Fibroblast of upper back skin (primary cell): ENCODE measurements around the gene KLHL35.
"Not testable (repeated sequence)": the region's sequence is repeated elsewhere in the genome, so short reads cannot be mapped to it uniquely, and the experiment has no call there.

ENCODE experiments used
- DNase-seq: peaks from one replicate; pipeline ENCODE4 v3.0.0-alpha.2; 2013

Gene KLHL35

GRCh38 chr11:75422248-75423231, 10.5 kb downstream of the KLHL35 start:
- DNase-seq = no peak

DNA sequence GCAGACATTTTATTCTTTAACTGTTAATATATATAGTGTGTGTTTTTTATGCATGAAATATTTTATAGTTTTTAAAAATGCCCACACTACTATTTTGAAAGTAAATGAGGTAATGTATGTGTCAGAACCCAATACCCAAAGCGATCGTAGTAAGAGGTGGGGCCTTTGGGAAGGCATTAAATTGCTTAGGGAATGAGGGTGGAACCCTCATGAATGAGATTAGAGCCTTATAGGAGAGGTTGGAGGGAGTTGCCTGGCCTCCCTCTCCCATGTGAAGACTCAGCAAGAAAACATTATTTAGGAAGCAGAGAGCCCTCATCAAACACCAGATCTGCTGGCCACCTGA, 11.1 kb downstream of the KLHL35 start:
- DNase-seq = no peak

GRCh38 chr11:75421035-75421602, 11.9 kb downstream of the KLHL35 start:
- DNase-seq = no peak

GRCh38 chr11:75420224-75421034, 12.6 kb downstream of the KLHL35 start:
- no peak for DNase-seq

- no peak for DNase-seq
Measured at GRCh38 chr11:75413864-75414263, 19.1 kb downstream of the KLHL35 start.

DNA sequence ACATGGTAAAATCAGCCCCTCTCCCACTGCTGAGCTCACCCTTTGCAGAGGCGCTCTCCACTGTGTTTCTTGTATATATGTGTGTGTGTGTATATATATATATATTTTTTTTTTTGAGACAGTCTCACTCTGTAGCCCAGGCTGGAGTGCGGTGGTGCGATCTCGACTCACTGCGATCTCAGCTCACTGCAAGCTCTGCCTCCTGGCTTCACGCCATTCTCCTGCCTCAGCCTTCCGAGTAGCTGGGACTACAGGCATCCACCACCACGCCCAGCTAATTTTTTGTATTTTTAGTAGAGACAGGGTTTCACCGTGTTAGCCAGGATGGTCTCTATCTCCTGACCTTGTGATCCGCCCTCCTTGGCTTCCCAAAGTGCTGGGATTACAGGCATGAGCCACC, 19.9 kb downstream of the KLHL35 start:
- not testable (repeated sequence) for DNase-seq

DNA sequence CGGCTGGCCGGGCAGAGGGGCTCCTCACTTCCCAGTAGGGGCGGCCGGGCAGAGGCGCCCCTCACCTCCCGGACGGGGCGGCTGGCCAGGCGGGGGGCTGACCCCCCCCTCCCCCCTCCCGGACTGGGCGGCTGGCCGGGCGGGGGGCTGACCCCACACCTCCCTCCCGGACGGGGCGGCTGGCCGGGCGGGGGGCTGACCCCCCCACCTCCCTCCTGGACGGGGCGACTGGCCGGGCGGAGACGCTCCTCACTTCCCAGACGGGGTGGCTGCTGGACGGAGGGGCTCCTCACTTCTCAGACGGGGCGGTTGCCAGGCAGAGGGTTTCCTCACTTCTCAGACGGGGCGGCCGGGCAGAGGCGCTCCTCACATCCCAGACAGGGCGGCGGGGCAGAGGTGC, 23.0 kb downstream of the KLHL35 start:
- not testable (repeated sequence) for DNase-seq

DNA sequence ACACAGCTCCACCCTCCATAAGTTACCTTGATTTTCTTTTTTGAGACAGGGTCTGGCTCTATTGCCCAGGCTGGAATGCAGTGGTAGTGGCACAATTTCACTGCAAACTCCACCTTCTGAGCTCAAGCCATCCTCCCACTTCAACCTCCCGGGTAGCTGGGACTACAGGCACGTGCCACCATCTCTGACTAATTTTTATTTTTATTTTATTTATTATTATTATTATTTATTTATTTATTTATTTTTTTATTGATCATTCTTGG, 24.1 kb downstream of the KLHL35 start:
- DNase-seq = no peak

- DNase-seq = no peak
Measured at GRCh38 chr11:75406338-75406777, 26.6 kb downstream of the KLHL35 start.

GRCh38 chr11:75403983-75404658, 28.9 kb downstream of the KLHL35 start:
- no peak for DNase-seq

DNA sequence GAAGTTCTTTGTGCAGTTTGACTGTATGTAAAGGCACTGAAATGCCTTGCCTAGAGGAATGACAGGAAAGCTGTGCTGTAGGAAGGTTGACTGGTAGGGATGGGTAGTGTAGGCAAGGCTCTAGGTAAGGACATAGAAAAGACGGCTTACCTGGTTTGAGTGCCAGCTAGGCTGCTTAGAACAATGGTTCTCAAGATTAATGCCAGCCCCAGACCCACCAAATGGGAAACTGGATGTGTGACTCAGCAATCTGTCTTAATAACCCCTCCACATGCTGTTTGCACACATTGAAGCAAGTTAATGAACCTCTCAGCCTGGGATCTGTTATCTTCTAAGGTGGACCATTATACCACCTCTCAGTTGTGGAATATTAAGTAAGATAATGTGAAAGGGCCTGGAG, 30.0 kb downstream of the KLHL35 start:
- DNase-seq = no peak

DNA sequence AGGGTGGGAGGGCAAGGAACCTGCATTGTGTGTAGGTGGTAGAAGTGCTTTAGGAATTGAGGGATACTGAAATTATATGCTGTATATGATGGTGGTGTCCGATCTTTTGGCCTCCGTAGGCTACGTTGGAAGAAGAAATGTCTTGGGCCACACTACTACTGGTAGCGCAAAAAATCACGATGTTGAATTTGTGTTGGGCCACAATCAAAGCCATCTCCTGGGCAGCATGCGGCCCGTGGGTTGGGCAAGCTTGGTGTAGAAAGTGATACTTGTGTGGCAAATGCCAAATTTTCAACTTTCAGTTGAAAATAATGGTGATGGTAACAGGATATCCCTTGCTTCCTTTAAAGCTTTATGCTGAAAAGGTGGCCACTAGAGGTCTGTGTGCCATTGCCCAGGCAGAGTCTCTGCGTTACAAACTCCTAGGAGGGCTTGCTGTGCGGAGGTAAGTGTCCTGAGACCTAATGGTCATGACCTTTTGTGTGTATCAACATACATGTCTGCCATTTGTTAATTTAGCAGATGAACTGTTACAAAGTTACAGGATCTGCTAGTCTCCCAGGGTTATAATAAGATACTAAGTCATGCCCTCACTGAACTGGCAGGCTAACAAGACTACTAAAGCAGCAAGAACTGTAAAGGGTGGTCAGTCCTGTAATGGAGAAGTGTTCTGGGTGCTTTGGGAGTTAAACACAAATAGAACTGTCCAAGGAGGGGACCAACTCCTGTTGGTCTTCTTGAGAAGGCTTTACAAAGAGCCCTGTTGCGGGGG, 30.8 kb downstream of the KLHL35 start:
- DNase-seq = no peak

- DNase-seq = no peak
Measured at GRCh38 chr11:75400146-75400865, 32.7 kb downstream of the KLHL35 start.

DNA sequence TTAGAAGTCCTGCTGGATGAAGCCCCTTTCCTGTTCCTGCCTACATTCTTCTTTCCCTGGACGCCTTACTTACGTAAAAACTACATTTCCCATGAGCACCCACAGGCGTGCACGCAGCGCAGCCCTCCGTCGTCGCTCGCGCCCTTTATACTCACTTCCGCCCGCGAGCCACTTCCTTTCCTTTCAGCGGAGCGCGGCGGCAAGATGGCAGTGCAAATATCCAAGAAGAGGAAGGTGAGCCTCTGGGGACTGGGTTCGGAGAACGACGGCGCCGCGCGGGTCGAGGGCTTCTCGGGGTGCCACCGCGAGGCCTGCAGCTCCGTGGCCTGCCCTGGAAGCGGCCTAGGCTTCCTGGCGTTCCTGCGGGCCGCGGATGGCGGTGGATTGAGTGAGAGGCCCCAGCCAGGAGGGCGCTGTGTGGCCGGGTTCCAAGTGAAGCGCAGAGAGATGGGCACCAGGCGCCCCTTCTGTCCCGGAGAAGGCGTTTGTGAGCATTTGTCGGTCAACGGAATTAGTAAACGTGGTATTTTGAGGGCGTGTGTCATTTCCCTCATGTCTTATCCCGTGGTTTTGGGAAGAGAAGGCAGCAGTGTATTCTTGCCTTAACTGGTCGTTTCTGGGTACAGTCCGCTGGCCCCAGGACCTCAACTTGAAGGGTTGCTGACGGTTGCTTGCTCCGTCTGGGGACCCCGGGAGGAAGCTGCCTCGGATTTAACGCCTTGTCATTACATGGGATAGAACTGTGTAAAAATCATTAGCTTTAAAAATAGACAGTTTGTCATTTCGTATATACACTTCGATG, 33.5 kb downstream of the KLHL35 start, which contains the start of gene RPS3:
TSS of gene RPS3 (plus strand) at position 175 of the 802 bp plus-strand sequence. CDS start at position 205, 30 bp downstream.
- peak; percentile 92 for DNase-seq

DNA sequence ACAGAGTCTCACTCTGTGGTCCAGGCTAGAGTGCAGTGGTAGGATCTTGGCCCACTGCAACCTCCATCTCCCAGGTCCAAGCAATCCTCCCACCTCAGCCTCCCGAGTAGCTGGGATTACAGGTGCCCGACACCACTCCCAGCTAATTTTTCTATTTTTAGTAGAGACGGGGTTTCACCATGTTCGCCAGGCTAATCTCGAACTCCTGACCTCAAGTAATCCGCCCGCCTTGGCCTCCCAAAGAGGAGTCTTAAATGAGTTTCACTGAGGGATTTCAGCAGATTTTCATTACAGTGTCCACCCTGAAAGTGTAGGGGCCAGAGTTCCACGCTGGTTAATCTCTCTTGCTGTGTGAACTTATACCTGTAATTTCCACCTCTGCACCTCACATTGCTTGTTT, 34.1 kb downstream of the KLHL35 start:
- DNase-seq = no peak

GRCh38 chr11:75394085-75394840, 38.7 kb downstream of the KLHL35 start:
- DNase-seq = no peak

GRCh38 chr11:75389925-75390324, 43.1 kb downstream of the KLHL35 start:
- no peak for DNase-seq

DNA sequence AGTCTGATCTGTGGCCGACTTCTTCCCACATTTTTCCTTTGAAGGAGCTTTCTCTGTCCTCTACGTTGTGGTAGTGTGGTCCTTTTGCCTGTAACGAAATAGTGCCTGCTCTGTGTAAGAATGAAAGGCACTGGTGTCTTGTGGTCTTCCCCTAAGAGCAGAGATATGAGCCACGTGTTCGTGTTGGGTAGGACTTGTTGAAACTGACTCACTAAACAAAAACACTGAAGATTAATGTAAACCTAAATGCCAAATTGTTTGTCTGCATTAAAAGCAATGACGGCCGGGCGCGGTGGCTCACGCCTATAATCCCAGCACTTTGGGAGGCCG, 43.8 kb downstream of the KLHL35 start:
- no peak for DNase-seq

GRCh38 chr11:75388386-75389275, 44.4 kb downstream of the KLHL35 start:
- peak; percentile 79 for DNase-seq
